HG02798 (cell line): ENCODE data around the gene DAB2IP.
"Not testable (repeated sequence)": the region's sequence is repeated elsewhere in the genome, so short reads cannot be mapped to it uniquely, and the experiment has no call there.

ENCODE experiments used
- ATAC-seq: cut with Tn5 transposase; IDR thresholded peaks from one replicate; pipeline ENCODE4 v1.9.1; 2021; ENCODE audit warnings: mild to moderate bottlenecking; ENCODE audit not compliant: unreplicated experiment, poor library complexity

The DAB2IP gene

DNA sequence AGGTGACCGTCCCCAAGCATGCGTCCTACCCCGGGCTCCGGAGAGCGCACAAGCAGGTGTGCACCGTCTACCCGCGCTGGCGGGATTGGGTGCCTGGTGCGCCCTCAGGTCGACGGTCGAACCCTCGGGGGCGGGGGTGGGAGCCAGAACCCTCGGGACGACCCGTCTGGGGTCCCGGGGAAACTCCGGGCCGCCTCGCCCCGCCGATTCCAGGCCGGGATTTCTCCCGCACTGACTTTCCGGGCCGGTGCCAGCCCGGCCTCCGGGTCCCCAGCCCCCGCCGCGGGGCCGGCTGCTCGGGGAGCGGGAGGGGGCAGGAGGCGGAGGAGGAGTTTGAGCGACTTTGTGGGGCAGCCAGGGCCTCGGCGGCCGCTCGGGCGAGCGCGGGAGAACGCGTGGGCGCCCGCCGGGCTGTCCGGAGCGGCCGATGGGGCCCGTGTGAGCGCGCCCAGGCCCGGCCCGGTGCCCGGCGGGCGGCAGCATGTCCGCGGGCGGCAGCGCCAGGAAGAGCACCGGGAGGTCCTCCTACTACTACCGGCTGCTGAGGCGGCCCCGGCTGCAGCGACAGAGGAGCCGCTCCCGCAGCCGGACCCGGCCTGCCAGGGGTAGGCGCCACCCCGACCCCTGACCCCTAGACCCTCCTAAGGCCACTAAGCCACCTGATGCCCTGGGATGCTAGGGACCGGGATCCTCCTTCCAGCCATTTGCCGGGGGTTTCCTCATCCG lies at the start of gene DAB2IP:
Gene DAB2IP, plus strand, starts transcription at position 340 of the 726 bp plus-strand sequence. Its CDS starts 142 bp downstream, at position 482.
- ATAC-seq, result no peak

- ATAC-seq, result no peak
Observed at GRCh38 chr9:121603028-121603427, 48.4 kb upstream of the DAB2IP start.

- no peak for ATAC-seq
Observed at GRCh38 chr9:121604242-121604641, 47.2 kb upstream of the DAB2IP start.

- no peak for ATAC-seq
Observed at GRCh38 chr9:121604654-121605053, 46.8 kb upstream of the DAB2IP start.

DNA sequence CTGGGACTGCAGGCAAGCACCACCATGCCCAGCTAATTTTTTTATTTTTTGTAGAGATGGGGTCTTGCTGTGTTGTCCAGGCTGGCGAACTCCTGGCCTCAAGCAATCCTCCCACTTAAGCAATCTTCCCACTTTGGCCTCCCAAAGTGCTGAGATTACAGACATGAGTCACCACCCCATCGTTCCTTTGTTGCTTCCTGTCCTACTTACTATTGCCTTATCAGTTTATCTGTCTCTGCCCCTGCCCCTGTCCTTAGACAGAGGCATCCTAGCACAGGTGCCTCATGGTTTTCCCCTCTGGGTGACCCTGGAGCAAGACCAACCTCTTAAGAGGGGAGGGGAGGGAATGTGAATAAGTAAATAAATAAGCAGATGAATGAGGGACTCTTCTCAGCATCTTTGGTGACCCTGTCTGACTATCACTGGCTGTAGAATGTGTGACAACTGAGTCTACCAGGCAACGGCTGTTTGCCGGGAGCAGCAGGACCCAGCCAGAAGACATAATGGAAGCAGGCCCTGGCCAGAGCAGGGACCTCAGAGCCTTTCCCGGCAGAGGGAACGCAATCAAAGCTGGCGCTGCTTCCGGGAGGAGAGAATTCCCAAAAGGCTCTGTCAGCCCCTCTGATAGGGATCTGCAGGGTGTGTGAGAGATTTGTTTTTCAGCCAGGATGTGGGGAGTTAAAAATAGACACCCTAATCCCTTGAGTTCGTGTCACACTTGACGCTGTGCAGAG lies 43.8 kb upstream of the DAB2IP start:
- no peak for ATAC-seq

DNA sequence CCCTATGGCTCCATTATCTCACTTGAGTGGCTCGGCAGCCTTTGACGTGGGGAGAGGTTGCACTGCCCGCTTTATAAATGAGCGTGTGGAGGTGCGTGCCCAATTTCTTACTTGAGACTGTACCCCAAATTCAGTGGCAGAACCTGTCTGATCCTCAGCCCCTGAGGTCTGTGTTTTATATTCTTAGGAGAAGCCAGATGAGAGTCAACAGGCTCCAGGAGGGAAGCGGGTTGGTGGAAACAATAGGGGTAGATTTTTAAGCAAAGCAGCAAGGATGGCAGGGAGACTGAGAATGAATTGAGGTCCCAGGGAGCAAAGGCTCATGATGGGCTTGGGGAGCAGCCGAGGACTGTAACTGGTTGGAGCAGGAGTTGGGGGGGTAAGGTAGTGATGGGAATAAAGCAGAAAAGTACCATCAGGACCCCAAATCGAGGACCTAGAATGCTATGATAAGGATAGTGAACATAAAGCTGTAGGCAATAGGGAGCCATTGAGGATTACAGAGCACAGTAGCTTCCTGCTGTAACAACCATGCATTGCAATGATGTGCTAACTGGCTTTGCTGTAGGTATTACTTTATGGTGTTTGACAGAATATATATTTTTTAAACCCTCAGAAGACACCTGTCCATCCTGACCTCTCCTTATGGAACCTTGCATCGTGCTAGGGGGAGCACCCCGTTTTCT lies 43.1 kb upstream of the DAB2IP start:
- no peak for ATAC-seq

- no peak for ATAC-seq
Observed at GRCh38 chr9:121609822-121610637, 41.4 kb upstream of the DAB2IP start.

GRCh38 chr9:121610638-121610953 lies 40.8 kb upstream of the DAB2IP start:
- ATAC-seq, result no peak

- no peak for ATAC-seq
Observed at GRCh38 chr9:121612511-121612998, 38.9 kb upstream of the DAB2IP start.

GRCh38 chr9:121613009-121613752 lies 38.3 kb upstream of the DAB2IP start:
- no peak for ATAC-seq

DNA sequence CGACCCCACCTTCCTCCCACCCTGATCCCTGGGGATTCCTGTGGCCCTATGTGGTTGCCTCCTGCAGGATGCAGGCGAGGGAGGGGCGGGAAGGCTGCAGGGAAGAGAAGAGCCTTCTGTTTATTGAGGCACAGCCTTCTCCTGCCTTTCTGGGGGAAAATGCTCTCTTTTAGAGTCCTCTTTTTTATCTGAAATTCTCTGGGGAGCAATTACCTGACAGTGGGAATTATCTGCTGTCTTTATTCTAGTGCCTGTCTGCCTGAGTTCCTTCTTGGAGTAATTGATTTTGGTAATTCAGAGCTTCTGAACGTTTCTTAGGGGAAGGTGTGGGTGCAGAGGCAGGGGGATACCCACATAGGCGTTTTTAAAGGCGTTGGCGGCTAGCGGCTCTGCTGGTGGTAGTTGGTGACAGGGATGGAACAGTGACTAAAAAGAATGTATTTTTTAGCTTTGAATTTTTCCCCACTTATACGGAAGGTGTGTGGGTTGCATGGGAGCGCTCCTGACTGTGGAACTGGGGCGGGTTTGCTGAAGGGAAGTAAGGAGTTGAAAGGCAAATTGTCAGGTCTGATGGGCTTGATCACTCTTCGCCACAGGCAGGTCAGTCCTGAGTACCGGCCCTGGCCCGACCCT lies 35.2 kb upstream of the DAB2IP start:
- no peak for ATAC-seq

GRCh38 chr9:121618504-121618903 lies 32.9 kb upstream of the DAB2IP start:
- no peak for ATAC-seq

DNA sequence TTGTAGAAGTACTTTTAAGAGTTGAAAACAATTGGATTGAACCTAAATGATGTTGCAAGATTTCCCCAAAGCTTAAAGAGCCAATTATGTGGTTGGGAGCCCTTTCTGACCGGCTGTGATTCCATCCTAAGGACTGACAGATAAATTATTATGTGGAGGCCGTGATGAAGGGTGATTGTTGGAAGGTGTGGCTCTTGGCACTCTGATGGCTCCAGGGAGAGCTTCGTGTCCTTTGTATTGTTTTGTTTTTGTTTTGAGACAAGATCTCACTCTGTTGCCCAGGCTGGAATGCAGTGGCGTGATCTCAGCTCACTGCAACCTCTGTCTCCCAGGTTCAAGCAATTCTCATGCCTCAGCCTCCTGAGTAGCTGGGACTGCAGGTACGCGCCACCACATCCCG lies 32.5 kb upstream of the DAB2IP start:
- not testable (repeated sequence) for ATAC-seq

DNA sequence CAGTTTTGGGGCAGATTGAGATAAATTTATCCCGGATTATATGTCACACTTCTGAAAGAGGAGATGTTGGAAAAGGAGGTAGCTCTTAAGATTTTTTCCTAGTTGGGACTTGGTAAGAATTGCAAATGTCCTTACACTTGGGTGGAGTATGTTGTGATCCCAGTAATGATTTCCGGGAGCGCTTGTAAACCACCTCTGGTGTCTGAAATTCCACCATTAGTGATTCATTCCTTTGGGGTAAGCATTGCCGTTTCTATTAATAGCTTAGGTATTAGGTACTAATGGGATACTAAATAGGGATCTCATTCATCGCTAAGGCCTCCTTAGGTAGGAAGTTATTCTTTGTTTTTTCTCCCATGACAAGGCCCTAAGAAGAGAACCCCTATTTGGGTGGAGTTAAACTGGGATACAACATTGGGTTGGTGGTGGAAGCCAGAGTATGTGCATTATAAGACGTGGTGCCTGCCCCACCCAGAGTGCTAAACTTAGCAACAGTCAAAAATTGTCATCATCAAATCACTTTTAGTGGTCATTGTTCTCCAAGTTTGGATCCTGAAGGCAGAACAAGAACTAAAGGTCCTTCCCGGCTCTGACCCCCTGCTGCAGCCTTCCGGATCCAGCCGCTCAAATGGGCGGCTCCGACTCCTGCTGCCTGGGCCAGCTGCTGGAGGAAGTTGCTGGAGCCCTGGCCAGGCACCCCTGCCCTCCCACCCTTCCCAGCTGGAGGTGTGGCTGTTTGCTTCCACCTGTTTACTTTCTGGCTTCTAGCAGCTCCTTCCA lies 31.7 kb upstream of the DAB2IP start:
- no peak for ATAC-seq

DNA sequence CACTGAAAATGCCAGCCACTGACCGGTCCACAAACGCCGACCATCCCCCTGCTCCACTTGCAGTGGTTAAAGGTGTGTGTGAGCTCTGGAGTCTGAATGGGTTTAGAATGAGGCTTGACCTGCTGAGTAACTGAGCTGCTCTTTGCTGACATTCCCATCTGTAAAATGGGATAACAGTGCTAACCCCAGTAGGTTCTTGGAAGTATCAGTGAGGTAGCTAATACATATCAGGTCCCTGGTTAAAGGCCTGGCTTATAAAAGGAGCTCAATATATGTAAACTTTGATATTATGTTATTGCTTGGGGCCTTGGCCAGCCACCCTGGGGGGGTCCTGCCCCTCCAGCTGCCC lies 31.1 kb upstream of the DAB2IP start:
- ATAC-seq, result no peak

DNA sequence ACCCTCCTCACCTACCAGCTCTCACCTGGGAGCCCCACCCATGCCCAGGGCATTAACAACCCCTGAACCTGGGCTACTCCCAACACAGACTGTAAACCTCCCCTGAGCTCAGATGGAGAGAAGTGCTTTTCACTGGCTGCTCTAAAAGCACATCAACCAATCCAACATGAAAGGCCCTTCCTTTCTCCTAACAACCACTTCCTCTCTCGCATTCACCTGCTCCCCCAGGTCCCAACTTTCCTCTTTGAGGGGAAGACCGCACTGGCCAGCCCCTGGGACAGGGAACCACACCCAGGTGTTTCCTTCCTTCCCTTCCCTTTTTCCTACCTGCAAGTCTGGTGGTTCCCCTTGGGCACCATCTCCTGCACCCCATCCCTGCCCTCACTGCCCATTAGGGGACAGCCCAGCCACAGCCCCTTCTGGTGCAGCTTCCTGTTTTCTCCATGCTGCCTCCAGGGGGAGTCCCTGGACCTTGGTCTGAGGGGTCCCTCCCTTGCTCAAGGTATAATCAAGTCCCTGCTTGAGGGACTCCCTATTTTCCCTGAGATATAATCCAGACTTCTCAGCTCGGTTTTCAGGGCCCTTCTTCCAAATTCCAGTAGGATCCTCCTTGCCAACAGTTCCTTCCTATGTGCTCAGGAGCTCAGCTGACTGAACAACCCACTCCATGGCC lies 30.5 kb upstream of the DAB2IP start:
- no peak for ATAC-seq

- ATAC-seq, result no peak
Observed at GRCh38 chr9:121622387-121623203, 28.8 kb upstream of the DAB2IP start.
